Peyer's patch (tissue), 4 donors: ENCODE measurements around the gene NSRP1.

ENCODE experiments used
- POLR2A ChIP-seq, 2 donors: fragments of 450-650 bp; IDR thresholded peaks; one replicate each; pipeline ENCODE4 v1.5.1; 2017; ENCODE audit warnings: antibody characterized with exemption in 2 of 2, mild to moderate bottlenecking in 2 of 2, moderate library complexity in 2 of 2
- TF ChIP-seq, protein P1 (sequence below), 6 experiments: fragments of 450-650 bp in 4 of 6; fragments of 200-600 bp in 2 of 6; sonication (generic) in 1 of 6; IDR thresholded peaks; one replicate each; pipeline ENCODE4 v1.5.1; 2017 to 2019; ENCODE audit warnings: antibody characterized with exemption in 6 of 6, mild to moderate bottlenecking in 3 of 6, moderate library complexity in 1 of 6

- TF ChIP-seq, protein P1, sequence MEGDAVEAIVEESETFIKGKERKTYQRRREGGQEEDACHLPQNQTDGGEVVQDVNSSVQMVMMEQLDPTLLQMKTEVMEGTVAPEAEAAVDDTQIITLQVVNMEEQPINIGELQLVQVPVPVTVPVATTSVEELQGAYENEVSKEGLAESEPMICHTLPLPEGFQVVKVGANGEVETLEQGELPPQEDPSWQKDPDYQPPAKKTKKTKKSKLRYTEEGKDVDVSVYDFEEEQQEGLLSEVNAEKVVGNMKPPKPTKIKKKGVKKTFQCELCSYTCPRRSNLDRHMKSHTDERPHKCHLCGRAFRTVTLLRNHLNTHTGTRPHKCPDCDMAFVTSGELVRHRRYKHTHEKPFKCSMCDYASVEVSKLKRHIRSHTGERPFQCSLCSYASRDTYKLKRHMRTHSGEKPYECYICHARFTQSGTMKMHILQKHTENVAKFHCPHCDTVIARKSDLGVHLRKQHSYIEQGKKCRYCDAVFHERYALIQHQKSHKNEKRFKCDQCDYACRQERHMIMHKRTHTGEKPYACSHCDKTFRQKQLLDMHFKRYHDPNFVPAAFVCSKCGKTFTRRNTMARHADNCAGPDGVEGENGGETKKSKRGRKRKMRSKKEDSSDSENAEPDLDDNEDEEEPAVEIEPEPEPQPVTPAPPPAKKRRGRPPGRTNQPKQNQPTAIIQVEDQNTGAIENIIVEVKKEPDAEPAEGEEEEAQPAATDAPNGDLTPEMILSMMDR (IDR thresholded peaks at IDR 0.05): no peak
- TF ChIP-seq POLR2A (IDR thresholded peaks at IDR 0.05): no peak
Observed at GRCh38 chr17:30217054-30217453, 100.4 kb downstream of the NSRP1 start.
